ENCODE measurements around the gene AKR1C3. TPM values are rescaled to one million over a fixed set of nuclear protein-coding genes. Genes with fewer than 3 reads are reported as not detected.
"Not testable (repeated sequence)": the region's sequence is repeated elsewhere in the genome, so short reads cannot be mapped to it uniquely, and the experiment has no call there.

Gene AKR1C3
- total RNA-seq, 1 experiment from 2014 or later, result 22.0 TPM

DNA sequence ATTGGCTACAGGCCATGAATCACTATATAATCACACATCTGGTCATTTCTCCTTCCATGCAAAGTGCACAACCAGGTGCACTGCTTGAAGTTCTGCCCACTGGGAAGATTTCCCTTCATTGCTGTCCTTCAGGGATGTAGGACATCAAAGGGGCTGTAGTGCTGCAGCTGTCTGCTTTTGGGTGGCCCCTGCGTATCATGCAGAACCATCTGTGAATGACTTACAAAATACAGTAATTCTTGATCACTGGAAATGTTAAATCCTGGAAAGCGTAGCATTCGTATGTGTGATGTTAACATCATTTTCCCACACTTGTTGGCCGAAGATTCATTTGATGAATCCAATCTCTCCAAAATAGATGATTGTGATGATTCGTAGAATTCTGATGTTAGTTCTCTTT, 22.4 kb downstream of the AKR1C3 start:
- DNase-seq (ENCODE audit: unreplicated experiment), result no peak
- Mint-ChIP-seq H3K36me3 (ENCODE audit: insufficient read depth, unreplicated experiment) (no peaks in the 10 kb centered on the region), H3K4me3 (ENCODE audit: unreplicated experiment) (no peak overlapping the region), H3K27me3 (ENCODE audit: insufficient read depth, unreplicated experiment) (no peaks in the 10 kb centered on the region), H3K27ac (ENCODE audit: low read depth, unreplicated experiment) (no peak overlapping the region), H3K4me1 (ENCODE audit: insufficient read depth, unreplicated experiment) (no peaks in the 10 kb centered on the region), H3K9me3 (ENCODE audit: unreplicated experiment) (peaks cover 7% of the 10 kb centered on the region)
- ChIA-PET POLR2A (no interaction called here), CTCF (no interaction called here)
- TF ChIP-seq, protein P1, sequence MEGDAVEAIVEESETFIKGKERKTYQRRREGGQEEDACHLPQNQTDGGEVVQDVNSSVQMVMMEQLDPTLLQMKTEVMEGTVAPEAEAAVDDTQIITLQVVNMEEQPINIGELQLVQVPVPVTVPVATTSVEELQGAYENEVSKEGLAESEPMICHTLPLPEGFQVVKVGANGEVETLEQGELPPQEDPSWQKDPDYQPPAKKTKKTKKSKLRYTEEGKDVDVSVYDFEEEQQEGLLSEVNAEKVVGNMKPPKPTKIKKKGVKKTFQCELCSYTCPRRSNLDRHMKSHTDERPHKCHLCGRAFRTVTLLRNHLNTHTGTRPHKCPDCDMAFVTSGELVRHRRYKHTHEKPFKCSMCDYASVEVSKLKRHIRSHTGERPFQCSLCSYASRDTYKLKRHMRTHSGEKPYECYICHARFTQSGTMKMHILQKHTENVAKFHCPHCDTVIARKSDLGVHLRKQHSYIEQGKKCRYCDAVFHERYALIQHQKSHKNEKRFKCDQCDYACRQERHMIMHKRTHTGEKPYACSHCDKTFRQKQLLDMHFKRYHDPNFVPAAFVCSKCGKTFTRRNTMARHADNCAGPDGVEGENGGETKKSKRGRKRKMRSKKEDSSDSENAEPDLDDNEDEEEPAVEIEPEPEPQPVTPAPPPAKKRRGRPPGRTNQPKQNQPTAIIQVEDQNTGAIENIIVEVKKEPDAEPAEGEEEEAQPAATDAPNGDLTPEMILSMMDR (IDR thresholded peaks at IDR 0.05; ENCODE audit: unreplicated experiment), result no peak
- no TSS peak for BruUV-seq (replicated peaks)
- intact Hi-C loops (cut with micrococcal nuclease), result no loop called here

GRCh38 chr10:5117026-5117425, 22.8 kb downstream of the AKR1C3 start:
- Mint-ChIP-seq H3K9me3 (ENCODE audit: unreplicated experiment) (peaks cover 7% of the 10 kb centered on the region), H3K36me3 (ENCODE audit: insufficient read depth, unreplicated experiment) (no peaks in the 10 kb centered on the region), H3K4me1 (ENCODE audit: insufficient read depth, unreplicated experiment) (no peaks in the 10 kb centered on the region), H3K4me3 (ENCODE audit: unreplicated experiment) (no peak overlapping the region), H3K27ac (ENCODE audit: low read depth, unreplicated experiment) (no peak overlapping the region), H3K27me3 (ENCODE audit: insufficient read depth, unreplicated experiment) (no peaks in the 10 kb centered on the region)
- intact Hi-C loops (cut with micrococcal nuclease), result no loop called here
- ChIA-PET CTCF (no interaction called here), POLR2A (no interaction called here)
- TF ChIP-seq, protein P1 (IDR thresholded peaks at IDR 0.05; ENCODE audit: unreplicated experiment), result no peak
- no TSS peak for BruUV-seq (replicated peaks)
- DNase-seq (ENCODE audit: unreplicated experiment), result no peak

- CTCF ChIA-PET, result interaction anchor here (0.7 kb wide), 1 partner anchor 26 kb away, joined by 3 read pairs; the partner anchor contains the start of gene AKR1C3
- H3K27me3 Mint-ChIP-seq (ENCODE audit: insufficient read depth, unreplicated experiment); H3K27ac Mint-ChIP-seq (ENCODE audit: low read depth, unreplicated experiment); H3K4me3 Mint-ChIP-seq (ENCODE audit: unreplicated experiment); intact Hi-C loops (cut with micrococcal nuclease); H3K36me3 Mint-ChIP-seq (ENCODE audit: insufficient read depth, unreplicated experiment); POLR2A ChIA-PET; H3K4me1 Mint-ChIP-seq (ENCODE audit: insufficient read depth, unreplicated experiment); BruUV-seq (replicated peaks); H3K9me3 Mint-ChIP-seq (ENCODE audit: unreplicated experiment); DNase-seq (ENCODE audit: unreplicated experiment): not testable (repeated sequence)
These were observed 25.8 kb downstream of the AKR1C3 start for GRCh38 chr10:5119997-5120396.

DNA sequence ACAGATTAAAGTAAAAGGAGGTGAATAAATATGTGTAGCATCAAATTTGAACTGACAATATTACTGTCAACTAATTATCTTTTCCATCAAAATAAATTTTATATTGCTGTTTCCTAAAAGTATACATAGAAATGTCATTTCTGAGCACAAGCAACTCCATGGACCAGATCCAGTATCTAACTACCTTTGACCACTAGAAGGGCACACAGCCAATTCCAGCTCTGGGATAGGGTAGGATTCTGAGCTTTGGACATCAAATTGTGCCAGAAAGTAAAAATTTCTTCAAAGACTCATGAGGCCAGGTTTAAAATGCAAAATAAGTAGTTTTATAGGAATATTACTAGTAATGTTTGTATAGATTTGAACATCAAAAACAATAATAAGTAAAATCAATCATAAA, 29.7 kb downstream of the AKR1C3 start:
- H3K27me3 Mint-ChIP-seq (ENCODE audit: insufficient read depth, unreplicated experiment), result no peaks in the 10 kb centered on the region
- no peak overlapping the region for H3K27ac Mint-ChIP-seq (ENCODE audit: low read depth, unreplicated experiment)
- H3K36me3 Mint-ChIP-seq (ENCODE audit: insufficient read depth, unreplicated experiment), result no peaks in the 10 kb centered on the region
- ChIA-PET POLR2A (no interaction called here), CTCF (no interaction called here)
- peaks cover 7% of the 10 kb centered on the region for H3K9me3 Mint-ChIP-seq (ENCODE audit: unreplicated experiment)
- intact Hi-C loops (cut with micrococcal nuclease), result no loop called here
- no TSS peak for BruUV-seq (replicated peaks)
- H3K4me3 Mint-ChIP-seq (ENCODE audit: unreplicated experiment), result no peak overlapping the region
- peaks cover 6% of the 10 kb centered on the region for H3K4me1 Mint-ChIP-seq (ENCODE audit: insufficient read depth, unreplicated experiment)
- TF ChIP-seq, protein P1 (IDR thresholded peaks at IDR 0.05; ENCODE audit: unreplicated experiment), result no peak
- DNase-seq (ENCODE audit: unreplicated experiment), result no peak
